Right lobe of liver (tissue), 6 donors: ENCODE data around the gene SLC24A5. TPM values are rescaled to one million over a fixed set of nuclear protein-coding genes. Genes with fewer than 3 reads are reported as not detected.

Experiments used
- ATAC-seq, 4 donors: fragments of 200-7000 bp; cut with Tn5 transposase; one replicate each; pipeline ENCODE4 v1.9.1; 2020; ENCODE audit warnings: mild to moderate bottlenecking in 4 of 4, moderate library complexity in 4 of 4
- DNase-seq, 3 donors: peaks; one replicate each; pipeline ENCODE4 v3.0.0-alpha.2; 2020
- H3K27ac ChIP-seq, 3 donors: fragments of 200-600 bp; one replicate each; pipeline ENCODE4 v1.8.0; 2022
- H3K27me3 ChIP-seq, 2 donors: fragments of 200-600 bp; one replicate each; pipeline ENCODE4 v1.8.0; 2022
- H3K36me3 ChIP-seq, 4 donors: fragments of 200-600 bp; sonication (generic) in 1 of 4; one replicate each; pipeline versions ENCODE4 v1.5.1 to v1.8.0; 2017 to 2022; ENCODE audit warnings: control low read depth in 1 of 4
- H3K4me1 ChIP-seq, 4 donors: fragments of 200-600 bp; sonication (generic) in 1 of 4; one replicate each; pipeline versions ENCODE4 v1.5.1 to v1.8.0; 2017 to 2022; ENCODE audit warnings: control low read depth in 1 of 4
- H3K4me3 ChIP-seq, 3 donors: fragments of 200-600 bp; one replicate each; pipeline ENCODE4 v1.8.0; 2022
- H3K9me3 ChIP-seq, 4 donors: fragments of 200-600 bp; sonication (generic) in 1 of 4; one replicate each; pipeline versions ENCODE4 v1.5.1 to v1.8.0; 2017 to 2022; ENCODE audit warnings: control low read depth in 1 of 4
- CTCF ChIP-seq, 4 donors: fragments of 200-600 bp in 3 of 4; fragments of 450-650 bp in 1 of 4; IDR thresholded peaks; one replicate each; pipeline versions ENCODE4 v1.5.1 to v1.8.0; 2016 to 2022; ENCODE audit warnings: antibody characterized with exemption in 4 of 4, mild to moderate bottlenecking in 2 of 4
- POLR2A ChIP-seq: fragments of 450-650 bp; IDR thresholded peaks from one replicate; pipeline ENCODE4 v1.6.1; 2017; ENCODE audit warnings: antibody characterized with exemption, mild to moderate bottlenecking
- WGBS: methylation state at CpG from one replicate; pipeline ENCODE4 v1.1.6; 2018; ENCODE audit warnings: low coverage, low lambda C conversion rate; ENCODE audit not compliant: insufficient coverage; ENCODE audit errors: missing lambda C conversion rate; 5-methylcytosine and 5-hydroxymethylcytosine counted together
- intact Hi-C, 2 donors: fragments of 100-400 bp; cut with DNase I; formaldehyde crosslinking; loops; one replicate each; pipeline versions ENCODE4 v1.11.2 to v1.14.1; 2022
- total RNA-seq, 6 experiments: library from RNA; depleted of rRNA in 2 of 6; stranded (reverse); fragments of >200 nt in 2 of 6; fragmentation: NEBNext Ultra II Directional in 3 of 6; extraction: Animal tissue kit (Norgen Biotek cat#: 25700) in 3 of 6; gene quantifications; one replicate each; pipeline versions ENCODE4 v1.1.0 to v1.2.4, GENCODE V29; 2016 to 2023
- donor health status: DM: no; HTN: yes; CAD: no.
- donor health status: DM: no; HTN: no; CAD: no.
- donor health status: DM: no; HTN: no; CAD: no.
- donor health status: DM: no; HTN: yes; CAD: no.
- donor health status: DM: no; HTN: yes; CAD: no.

The SLC24A5 gene
- total RNA-seq, 6 experiments from 2014 or later, result not detected

- ATAC-seq (no peak), DNase-seq (no peak)
- H3K27me3 ChIP-seq, result no peaks in the 10 kb centered on the region
- H3K4me3 ChIP-seq, result no peak overlapping the region
- no peaks in the 10 kb centered on the region for H3K36me3 ChIP-seq
- TF ChIP-seq CTCF (IDR thresholded peaks at IDR 0.05) (no peak), POLR2A (no peak)
- 56% methylated on average over 4 of the region's 4 CpGs for WGBS
- no peaks in the 10 kb centered on the region for H3K9me3 ChIP-seq
- H3K4me1 ChIP-seq, result no peaks in the 10 kb centered on the region
- intact Hi-C loops, result no loop called here
- no peak overlapping the region for H3K27ac ChIP-seq
Observed at GRCh38 chr15:48149858-48150257, 29.1 kb downstream of the SLC24A5 start.

GRCh38 chr15:48153526-48153925, 32.7 kb downstream of the SLC24A5 start:
- TF ChIP-seq CTCF (IDR thresholded peaks at IDR 0.05) (no peak), POLR2A (no peak)
- Histone ChIP-seq H3K4me1 (no peaks in the 10 kb centered on the region), H3K27me3 (no peaks in the 10 kb centered on the region), H3K27ac (no peak overlapping the region), H3K36me3 (no peaks in the 10 kb centered on the region), H3K9me3 (no peaks in the 10 kb centered on the region), H3K4me3 (no peak overlapping the region)
- 62% methylated on average over 2 of the region's 2 CpGs for WGBS
- intact Hi-C loops, result no loop called here
- ATAC-seq, result no peak
- DNase-seq, result no peak

- H3K4me3 ChIP-seq, result no peak overlapping the region
- H3K27ac ChIP-seq, result no peak overlapping the region
- intact Hi-C loops, result no loop called here
- no peaks in the 10 kb centered on the region for H3K9me3 ChIP-seq
- WGBS, result 14% methylated on average over 3 of the region's 3 CpGs
- no peaks in the 10 kb centered on the region for H3K4me1 ChIP-seq
- ATAC-seq (no peak), DNase-seq (no peak)
- TF ChIP-seq CTCF (IDR thresholded peaks at IDR 0.05) (no peak), POLR2A (no peak)
- H3K27me3 ChIP-seq, result no peaks in the 10 kb centered on the region
- H3K36me3 ChIP-seq, result no peaks in the 10 kb centered on the region
Observed at GRCh38 chr15:48168616-48169015, 47.8 kb downstream of the SLC24A5 start.

- Histone ChIP-seq H3K36me3 (no peaks in the 10 kb centered on the region), H3K27ac (no peak overlapping the region), H3K9me3 (no peaks in the 10 kb centered on the region), H3K4me3 (no peak overlapping the region), H3K27me3 (no peaks in the 10 kb centered on the region), H3K4me1 (no peaks in the 10 kb centered on the region)
- no peak for TF ChIP-seq CTCF (IDR thresholded peaks at IDR 0.05)
- no peak for TF ChIP-seq POLR2A
- intact Hi-C loops, result no loop called here
- DNase-seq (no peak), ATAC-seq (no peak)
- WGBS, result 100% methylated on average over 1 of the region's 1 CpG
Observed at GRCh38 chr15:48170981-48171380, 50.2 kb downstream of the SLC24A5 start.

GRCh38 chr15:48175126-48175525, 54.3 kb downstream of the SLC24A5 start:
- intact Hi-C loops, result no loop called here
- no peaks in the 10 kb centered on the region for H3K36me3 ChIP-seq
- peaks cover 0 to 5% of the 10 kb centered on the region in 2 donors for H3K27me3 ChIP-seq
- no peak overlapping the region for H3K4me3 ChIP-seq
- no peak for DNase-seq
- 72% methylated on average over 3 of the region's 3 CpGs for WGBS
- ATAC-seq, result no peak
- H3K27ac ChIP-seq, result no peak overlapping the region
- TF ChIP-seq CTCF (IDR thresholded peaks at IDR 0.05), result no peak
- no peak for TF ChIP-seq POLR2A
- no peaks in the 10 kb centered on the region for H3K9me3 ChIP-seq
- no peaks in the 10 kb centered on the region for H3K4me1 ChIP-seq
